HG02885 (cell line): Measurements from ENCODE around the gene SOCS1.

Experiments used
- ATAC-seq: cut with Tn5 transposase; IDR thresholded peaks from one replicate; pipeline ENCODE4 v1.9.1; 2021; ENCODE audit warnings: mild to moderate bottlenecking; ENCODE audit not compliant: unreplicated experiment, poor library complexity

Gene SOCS1

GRCh38 chr16:11250091-11250785, 5.8 kb downstream of the SOCS1 start:
- no peak for ATAC-seq

DNA sequence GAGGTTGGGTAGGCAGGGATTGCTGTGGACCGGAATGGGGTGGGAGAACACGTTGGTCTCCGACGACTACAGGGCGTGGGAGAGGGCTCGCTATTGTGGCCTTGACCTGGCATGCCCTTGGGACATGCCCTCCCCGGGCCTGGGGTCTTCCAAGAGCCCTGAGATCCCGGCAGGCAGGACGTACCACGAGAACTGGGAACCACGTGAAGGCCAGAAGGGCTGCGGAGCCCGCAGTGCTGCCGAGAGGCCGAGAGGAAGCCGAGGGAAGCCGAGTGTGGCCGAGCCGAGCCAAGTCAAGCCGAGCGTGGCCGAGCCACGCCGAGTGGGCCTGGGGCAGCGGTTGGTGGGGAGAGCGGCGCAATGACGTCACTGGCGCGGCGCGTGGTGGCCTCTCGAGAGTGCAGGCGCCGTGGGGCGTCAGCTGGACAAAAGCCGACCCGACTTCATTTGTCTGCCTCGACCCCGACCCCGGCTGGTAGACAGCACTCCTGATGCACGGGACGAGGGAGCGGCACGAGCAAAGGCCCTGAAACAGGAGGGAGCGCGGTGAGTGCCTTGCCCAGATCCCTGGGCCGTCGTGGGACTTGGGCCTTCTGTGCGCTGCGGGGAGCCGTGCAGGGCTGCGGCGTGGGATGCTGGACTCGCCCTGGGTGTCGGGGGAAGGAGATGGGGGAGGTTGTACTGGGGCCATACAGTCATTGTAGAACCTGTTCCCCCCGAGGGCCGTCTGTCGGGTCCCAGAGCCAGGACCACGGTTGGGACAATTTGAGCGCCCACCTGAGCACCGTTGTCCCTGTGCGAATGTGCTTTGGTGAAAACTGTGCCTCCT, 6.6 kb downstream of the SOCS1 start:
- ATAC-seq, result no peak

DNA sequence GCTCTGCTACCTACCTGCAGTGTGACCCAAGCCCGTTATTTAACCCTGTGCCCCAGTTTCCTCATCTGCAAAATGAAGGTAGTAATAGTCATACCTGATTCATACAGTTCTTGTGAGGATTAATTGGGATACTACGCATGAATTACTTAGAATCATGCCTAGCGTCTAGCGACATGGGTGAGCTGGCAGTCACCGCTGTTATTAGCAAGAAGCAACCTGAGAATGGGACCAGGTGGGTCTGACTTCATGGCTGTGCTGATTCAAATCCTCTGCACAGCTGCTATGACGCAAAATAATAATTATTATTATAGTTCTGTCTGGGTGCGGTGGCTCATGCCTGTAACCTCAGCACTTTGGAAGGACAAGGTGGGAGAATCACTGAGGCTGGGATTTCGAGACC, 7.9 kb downstream of the SOCS1 start:
- ATAC-seq, result no peak

DNA sequence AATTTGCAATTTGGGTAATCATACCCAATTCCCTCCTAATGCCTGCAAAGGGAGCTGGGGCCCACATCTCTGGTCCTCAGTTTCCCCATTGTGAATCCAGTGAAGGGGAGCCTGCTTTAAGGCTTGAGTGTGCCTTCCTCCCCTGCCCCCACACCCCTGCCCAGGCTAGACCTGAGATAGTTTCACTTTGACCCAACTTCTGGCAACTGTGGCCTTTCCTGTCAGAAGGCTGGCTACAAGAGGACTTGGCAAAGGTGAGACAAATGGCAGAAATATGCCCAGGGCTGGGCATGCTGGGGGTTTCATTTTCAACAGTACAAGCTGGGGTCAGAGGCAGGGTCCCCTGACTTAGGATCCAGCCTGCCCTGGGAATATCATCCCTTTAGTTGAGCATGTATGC, 10.0 kb downstream of the SOCS1 start:
- no peak for ATAC-seq

- no peak for ATAC-seq
These were observed 10.7 kb downstream of the SOCS1 start for GRCh38 chr16:11245222-11245737.

DNA sequence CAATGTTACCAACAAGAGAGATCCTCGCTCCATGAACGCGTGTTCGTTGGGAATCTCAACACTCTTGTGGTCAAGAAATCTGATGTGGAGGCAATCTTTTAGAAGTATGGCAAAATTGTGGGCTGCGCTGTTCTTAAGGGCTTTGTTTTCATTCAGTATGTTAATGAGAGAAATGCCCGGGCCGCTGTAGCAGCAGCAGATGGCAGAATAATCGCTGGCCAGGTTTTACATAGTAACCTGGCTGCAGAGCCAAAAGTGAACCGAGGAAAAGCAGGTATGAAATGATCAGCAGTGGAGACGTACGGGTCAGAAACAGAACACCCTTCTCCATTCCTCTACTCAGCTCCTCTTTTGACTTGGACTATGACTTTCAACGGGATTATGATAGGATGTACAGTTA, 13.3 kb downstream of the SOCS1 start:
- no peak for ATAC-seq

- no peak for ATAC-seq
These were observed 14.4 kb downstream of the SOCS1 start for GRCh38 chr16:11241480-11242204.

GRCh38 chr16:11240636-11241473, 15.1 kb downstream of the SOCS1 start:
- ATAC-seq, result no peak

- no peak for ATAC-seq
These were observed 16.1 kb downstream of the SOCS1 start for GRCh38 chr16:11239644-11240632.

DNA sequence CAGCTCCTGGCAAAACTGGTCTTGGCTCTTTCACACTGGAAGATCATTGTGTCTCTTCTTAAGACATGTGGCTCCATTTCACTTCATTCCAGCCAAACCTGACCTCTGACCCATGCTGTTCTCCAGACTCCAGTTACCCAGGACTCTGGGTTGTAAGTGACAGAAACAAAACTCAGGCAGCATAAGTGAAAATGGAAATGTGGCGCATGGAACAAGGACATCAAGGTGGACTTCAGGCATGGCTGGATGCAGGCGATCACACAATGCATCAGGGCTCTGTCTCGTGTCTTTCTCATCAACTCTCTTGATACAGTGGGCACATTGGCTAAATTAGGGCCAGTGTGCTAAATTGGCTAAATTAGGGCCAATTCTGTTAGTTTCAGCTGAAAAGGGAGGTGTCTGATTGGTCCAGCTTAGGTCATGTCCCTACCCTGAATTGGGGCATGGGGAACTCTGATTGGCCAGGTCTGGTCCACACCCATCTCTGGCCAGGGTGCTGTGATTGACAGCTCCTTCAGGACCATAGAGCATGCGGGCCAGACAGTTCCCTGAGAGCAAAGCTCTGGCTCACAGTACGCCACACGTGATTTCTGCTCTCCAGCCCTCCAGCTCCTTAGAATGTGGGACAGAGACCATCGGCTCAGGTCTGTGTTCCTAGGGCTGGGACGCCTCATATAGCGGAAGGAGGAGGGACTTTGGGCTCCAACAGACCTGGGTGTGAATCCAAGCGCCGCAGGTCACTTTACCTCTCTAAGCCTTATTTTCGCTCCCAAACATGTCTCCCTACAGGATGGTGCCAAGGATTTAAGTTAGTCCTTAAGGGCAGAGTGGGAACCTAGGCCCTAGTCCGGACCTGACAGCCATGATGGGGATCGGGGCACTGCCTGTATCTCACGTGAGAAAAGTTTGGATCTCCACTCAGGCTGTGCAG, 17.5 kb downstream of the SOCS1 start:
- no peak for ATAC-seq

- no peak for ATAC-seq
These were observed 19.3 kb downstream of the SOCS1 start for GRCh38 chr16:11236461-11237254.

DNA sequence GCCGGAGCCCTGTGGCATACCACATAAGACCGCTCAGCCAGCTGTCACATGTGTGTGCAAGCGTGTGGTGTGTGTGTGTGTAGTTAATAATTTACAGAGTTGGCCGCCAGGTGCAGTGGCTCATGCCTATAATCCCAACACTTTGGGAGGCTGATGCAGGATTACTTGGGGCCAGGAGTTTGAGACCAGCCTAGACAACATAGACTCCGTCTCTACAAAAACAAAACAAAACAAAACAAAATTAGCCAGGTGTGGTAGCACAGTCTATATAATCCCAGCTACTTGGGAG, 20.4 kb downstream of the SOCS1 start:
- ATAC-seq, result no peak

- ATAC-seq, result no peak
These were observed 20.9 kb downstream of the SOCS1 start for GRCh38 chr16:11234884-11235702.

GRCh38 chr16:11233727-11234376, 22.2 kb downstream of the SOCS1 start:
- ATAC-seq, result no peak

DNA sequence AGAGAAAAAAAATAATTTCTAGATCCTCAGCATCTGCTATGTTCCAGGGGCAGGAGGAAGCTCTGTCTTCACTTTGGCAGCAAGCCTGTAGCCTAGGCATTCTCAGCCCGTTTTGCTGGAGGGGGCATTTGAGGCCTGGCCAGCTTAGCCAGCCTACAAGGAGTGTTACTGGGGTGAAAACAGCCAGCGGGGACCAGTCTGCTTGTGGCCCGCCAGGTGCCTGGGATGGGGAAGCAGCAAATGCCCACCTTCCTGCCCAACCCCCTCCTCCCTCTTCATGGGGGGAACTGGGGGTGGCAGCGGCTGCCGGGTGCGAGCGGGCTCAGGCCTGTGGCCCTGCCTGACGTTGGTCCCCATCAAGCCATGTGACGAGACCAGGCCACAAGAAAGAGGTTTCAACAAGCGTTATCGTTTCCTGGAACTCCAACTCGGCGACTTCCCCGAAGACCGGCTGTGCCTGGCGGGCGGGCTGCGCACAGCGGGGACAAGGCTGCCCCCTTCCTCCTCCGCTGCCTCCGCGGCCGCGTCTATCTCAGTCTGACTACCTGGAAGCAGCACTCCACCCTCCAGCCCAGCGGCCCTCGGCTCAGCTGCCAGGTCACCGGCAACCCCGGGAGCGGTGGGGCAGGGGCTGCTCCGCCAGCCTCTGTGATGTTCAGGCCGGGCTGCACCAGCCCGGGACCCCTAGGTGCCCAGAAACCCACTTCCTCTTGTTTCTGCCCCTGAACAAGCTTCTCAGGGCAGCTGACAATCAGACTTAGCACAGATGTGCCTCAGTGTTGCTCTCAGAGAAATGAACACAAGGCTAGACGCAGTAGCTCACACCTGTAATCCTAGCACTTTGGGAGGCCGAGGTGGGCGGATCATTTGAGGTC, 22.9 kb downstream of the SOCS1 start:
- ATAC-seq, result peak; percentile 59
